B cell (primary cell): ENCODE results near the gene ARHGAP26. TPM values are rescaled to one million over a fixed set of nuclear protein-coding genes. Genes with fewer than 3 reads are reported as not detected.

Source experiments
- ATAC-seq: fragments of 200-7000 bp; cut with Tn5 transposase; one replicate; pipeline ENCODE4 v1.10.0; 2021; ENCODE audit warnings: low read depth, mild to moderate bottlenecking, moderate number of reproducible peaks, moderate library complexity
- CTCF ChIA-PET: fragments of 350-600 bp; sonication (Branson Sonifier 250); formaldehyde crosslinking; loops from one replicate; lab custom pipeline; 2021; ENCODE audit warnings: antibody characterized with exemption, inconsistent platforms; lab: Charles Lee
- POLR2A ChIA-PET: fragments of 350-600 bp; sonication (Branson Sonifier 250); formaldehyde crosslinking; loops from one replicate; lab custom pipeline; 2021; ENCODE audit warnings: antibody characterized with exemption; lab: Charles Lee
- DNase-seq: peaks from one replicate; pipeline ENCODE4 v3.0.0; 2013
- H2AFZ ChIP-seq: 2 replicates; pipeline ENCODE4 v1.6.1; 2012; ENCODE audit warnings: mild to moderate bottlenecking, low read depth, low read length; ENCODE audit not compliant: insufficient read depth, poor library complexity, severe bottlenecking
- H3K27ac ChIP-seq, 2 donors: 1 replicate in 1 of 2; 2 replicates in 1 of 2; pipeline ENCODE4 v1.5.1; 2012 to 2013; ENCODE audit warnings: low read length in 2 of 2, mild to moderate bottlenecking in 2 of 2, moderate library complexity in 1 of 2
- H3K27me3 ChIP-seq, 4 experiments: fragments of 200-600 bp in 1 of 4; sonication (generic) in 1 of 4; replicated peaks in 1 of 4; 1 replicate in 2 of 4; 2 replicates in 2 of 4; pipeline versions ENCODE4 v1.6.1 to v1.7.0; 2013 to 2016; ENCODE audit warnings: low read length in 3 of 4, mild to moderate bottlenecking in 2 of 4, mixed read lengths in 1 of 4, moderate library complexity in 1 of 4; ENCODE audit not compliant: insufficient read depth in 4 of 4, control insufficient read depth in 3 of 4; ENCODE audit errors: control extremely low read depth in 1 of 4
- H3K36me3 ChIP-seq, 2 experiments: replicated peaks in 1 of 2; 1 replicate in 1 of 2; 2 replicates in 1 of 2; pipeline versions ENCODE4 v1.6.1 to v1.7.1; 2013; ENCODE audit warnings: low read length in 1 of 2; ENCODE audit not compliant: insufficient read depth in 2 of 2, control insufficient read depth in 1 of 2; ENCODE audit errors: control extremely low read depth in 1 of 2, extremely low read depth in 1 of 2
- H3K4me1 ChIP-seq, 2 donors: fragments of 200-600 bp in 1 of 2; sonication (generic) in 1 of 2; 1 replicate in 1 of 2; 2 replicates in 1 of 2; pipeline versions ENCODE4 v1.5.1 to v1.6.1; 2013 to 2017; ENCODE audit warnings: low read length in 2 of 2; ENCODE audit not compliant: control insufficient read depth in 2 of 2, insufficient read depth in 2 of 2
- H3K4me2 ChIP-seq: replicated peaks from 2 replicates; pipeline ENCODE3; 2012; ENCODE audit warnings: mild to moderate bottlenecking, low read depth, low read length; ENCODE audit not compliant: poor library complexity, severe bottlenecking
- H3K4me3 ChIP-seq, 5 experiments: fragments of 200-600 bp in 1 of 5; sonication (generic) in 1 of 5; 1 replicate in 3 of 5; 2 replicates in 2 of 5; pipeline versions ENCODE4 v1.5.1 to v1.7.0; 2011 to 2016; ENCODE audit warnings: low read length in 4 of 5, mild to moderate bottlenecking in 4 of 5, low read depth in 2 of 5, control low read depth in 1 of 5, moderate library complexity in 1 of 5; ENCODE audit not compliant: insufficient read depth in 1 of 5; ENCODE audit errors: control extremely low read depth in 1 of 5, extremely low read depth in 1 of 5
- H3K79me2 ChIP-seq: fragments of 200-600 bp; sonication (generic); one replicate; pipeline ENCODE4 v1.6.0; 2016; ENCODE audit warnings: low read length; ENCODE audit not compliant: control insufficient read depth, insufficient read depth
- H3K9ac ChIP-seq: fragments of 200-600 bp; sonication (generic); 2 replicates; pipeline ENCODE4 v1.6.1; 2017; ENCODE audit warnings: mild to moderate bottlenecking, low read length, moderate library complexity
- H3K9me3 ChIP-seq, 3 donors: one replicate each; pipeline versions ENCODE4 v1.6.1 to v1.7.1; 2013; ENCODE audit warnings: low read length in 2 of 3; ENCODE audit not compliant: control insufficient read depth in 2 of 3, insufficient read depth in 1 of 3; ENCODE audit errors: control extremely low read depth in 1 of 3
- H4K20me1 ChIP-seq: 2 replicates; pipeline ENCODE4 v1.6.0; 2012; ENCODE audit warnings: mild to moderate bottlenecking, low read length; ENCODE audit not compliant: insufficient read depth, control insufficient read depth, poor library complexity, severe bottlenecking
- H3K27ac Mint-ChIP-seq: one replicate; pipeline ENCODE4 v1.8.0; 2021; ENCODE audit warnings: mixed read lengths
- H3K27me3 Mint-ChIP-seq: one replicate; pipeline ENCODE4 v1.8.0; 2021; ENCODE audit warnings: mixed read lengths
- H3K4me1 Mint-ChIP-seq: one replicate; pipeline ENCODE4 v1.8.0; 2021; ENCODE audit warnings: mixed read lengths
- H3K4me3 Mint-ChIP-seq: one replicate; pipeline ENCODE4 v1.8.0; 2021; ENCODE audit warnings: mixed read lengths
- H3K9me3 Mint-ChIP-seq: one replicate; pipeline ENCODE4 v1.8.0; 2022; ENCODE audit warnings: mixed read lengths; ENCODE audit not compliant: insufficient read depth
- CTCF ChIP-seq: fragments of 200-600 bp; IDR thresholded peaks from one replicate; pipeline ENCODE4 v1.8.0; 2022; ENCODE audit warnings: antibody characterized with exemption, mild to moderate bottlenecking
- EZH2 ChIP-seq: IDR thresholded peaks from 2 replicates; pipeline ENCODE4 v1.6.1; 2012; ENCODE audit warnings: borderline replicate concordance, low read depth, mild to moderate bottlenecking, moderate library complexity, low read length; ENCODE audit not compliant: insufficient read depth, poor library complexity, severe bottlenecking
- WGBS: methylation state at CpG from one replicate; pipeline ENCODE4 v1.1.5; 2013; ENCODE audit warnings: missing lambda C conversion rate; ENCODE audit not compliant: insufficient coverage; 5-methylcytosine and 5-hydroxymethylcytosine counted together
- intact Hi-C: fragments of 100-400 bp; cut with micrococcal nuclease; formaldehyde crosslinking; loops from one replicate; pipeline ENCODE4 v1.10.0; 2022
- polyA plus RNA-seq: library from polyadenylated mRNA; depleted of rRNA; stranded (reverse); fragments of >200 nt; gene quantifications from 2 replicates; pipeline ENCODE4 v1.2.3, GENCODE V29; 2012
- total RNA-seq, 2 donors: library from RNA; stranded (reverse); fragments of 120-200 nt in 1 of 2; gene quantifications; 1 replicate in 1 of 2; 2 replicates in 1 of 2; pipeline versions ENCODE4 v1.2.3 to v1.2.4, GENCODE V29; 2013 to 2022

ARHGAP26 gene
- total and polyA plus RNA-seq, 2 donors (not counting 1 experiment from before 2014, with no cell fraction given) = 1.8 to 22.5 TPM

- Histone ChIP-seq H3K27ac (no peak overlapping the region), H4K20me1 (no peaks in the 10 kb centered on the region), H3K27me3 (no peaks in the 10 kb centered on the region), H2AFZ (no peak overlapping the region), H3K36me3 (no peaks in the 10 kb centered on the region), H3K4me2 (no peak overlapping the region), H3K9me3 (no peaks in the 10 kb centered on the region), H3K9ac (no peak overlapping the region), H3K4me3 (no peak overlapping the region), H3K4me1 (no peaks in the 10 kb centered on the region), H3K79me2 (peaks cover 15% of the 10 kb centered on the region)
- Mint-ChIP-seq H3K27me3 (no peaks in the 10 kb centered on the region), H3K4me3 (no peak overlapping the region), H3K27ac (no peak overlapping the region), H3K9me3 (no peaks in the 10 kb centered on the region), H3K4me1 (no peaks in the 10 kb centered on the region)
- WGBS = 88% methylated on average over 3 of the region's 4 CpGs
- TF ChIP-seq EZH2 = no peak
- no peak for TF ChIP-seq CTCF
- no peak for DNase-seq
- CTCF ChIA-PET = interaction anchor here (1.0 to 1.1 kb wide), 3 partner anchors 13 to 106 kb away, joined by 3 to 5 read pairs (median 4); no protein-coding TSS in a partner anchor
- intact Hi-C loops = no loop called here
- ATAC-seq = no peak
- POLR2A ChIA-PET = no interaction called here
These were observed 83.5 kb downstream of the ARHGAP26 start for GRCh38 chr5:142853682-142854081.

- Histone ChIP-seq H3K4me1 (no peaks in the 10 kb centered on the region), H4K20me1 (no peaks in the 10 kb centered on the region), H3K4me2 (no peak overlapping the region), H3K9ac (no peak overlapping the region), H3K4me3 (no peak overlapping the region), H3K9me3 (no peaks in the 10 kb centered on the region), H3K36me3 (no peaks in the 10 kb centered on the region), H2AFZ (no peak overlapping the region), H3K79me2 (peaks cover 14% of the 10 kb centered on the region), H3K27ac (no peak overlapping the region), H3K27me3 (no peaks in the 10 kb centered on the region)
- ChIA-PET CTCF (no interaction called here), POLR2A (no interaction called here)
- TF ChIP-seq CTCF (no peak), EZH2 (no peak)
- no peaks in the 10 kb centered on the region for H3K9me3 Mint-ChIP-seq
- intact Hi-C loops = no loop called here
- DNase-seq (no peak), ATAC-seq (no peak)
- H3K4me1 Mint-ChIP-seq = peaks cover 5% of the 10 kb centered on the region
- H3K27me3 Mint-ChIP-seq = no peaks in the 10 kb centered on the region
- H3K4me3 Mint-ChIP-seq = no peak overlapping the region
- 92% methylated on average over 4 of the region's 6 CpGs for WGBS
- H3K27ac Mint-ChIP-seq = no peak overlapping the region
These were observed 86.1 kb downstream of the ARHGAP26 start for GRCh38 chr5:142856269-142856782.
